Retinal pigment epithelial cell (primary cell): ENCODE results near the gene CAMKMT.

ENCODE experiments used
- DNase-seq: peaks from one replicate; pipeline ENCODE4 v3.0.0-alpha.2; 2010; ENCODE audit warnings: low read depth
- H3K4me3 ChIP-seq: 2 replicates; pipeline ENCODE4 v1.5.1; 2011; ENCODE audit warnings: mild to moderate bottlenecking, low read length, control low read depth, moderate library complexity
- TF ChIP-seq, protein P1 (sequence below): conservative IDR thresholded peaks from 2 replicates; pipeline ENCODE4 v1.5.1; 2011; ENCODE audit warnings: low read depth, low read length, control low read depth, inconsistent platforms

Gene CAMKMT

DNA sequence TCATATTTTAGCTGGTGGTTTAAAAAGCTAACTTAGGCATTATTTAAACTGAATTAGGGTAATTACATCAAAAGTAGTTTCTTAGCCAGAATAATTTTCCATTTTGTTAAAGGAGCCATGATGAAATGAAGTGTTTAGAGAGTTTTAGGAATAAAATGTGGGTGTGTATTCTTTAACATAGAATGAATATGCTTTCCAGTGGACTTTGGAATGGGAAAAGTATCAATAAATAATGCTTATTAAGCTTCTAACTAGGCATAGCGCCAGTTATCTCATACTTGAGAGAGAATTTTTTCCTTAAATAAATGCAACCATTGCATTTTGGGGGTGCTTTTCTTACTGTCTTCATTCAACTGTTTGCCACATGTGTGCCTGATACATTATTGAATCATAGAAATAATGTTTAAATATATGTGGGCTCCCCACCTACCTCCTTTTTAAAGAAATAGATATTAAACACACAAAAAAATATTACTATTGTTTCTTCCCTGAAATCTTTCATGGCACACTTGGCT lies 90.4 kb downstream of the CAMKMT start:
- DNase-seq = no peak
- TF ChIP-seq, protein P1, sequence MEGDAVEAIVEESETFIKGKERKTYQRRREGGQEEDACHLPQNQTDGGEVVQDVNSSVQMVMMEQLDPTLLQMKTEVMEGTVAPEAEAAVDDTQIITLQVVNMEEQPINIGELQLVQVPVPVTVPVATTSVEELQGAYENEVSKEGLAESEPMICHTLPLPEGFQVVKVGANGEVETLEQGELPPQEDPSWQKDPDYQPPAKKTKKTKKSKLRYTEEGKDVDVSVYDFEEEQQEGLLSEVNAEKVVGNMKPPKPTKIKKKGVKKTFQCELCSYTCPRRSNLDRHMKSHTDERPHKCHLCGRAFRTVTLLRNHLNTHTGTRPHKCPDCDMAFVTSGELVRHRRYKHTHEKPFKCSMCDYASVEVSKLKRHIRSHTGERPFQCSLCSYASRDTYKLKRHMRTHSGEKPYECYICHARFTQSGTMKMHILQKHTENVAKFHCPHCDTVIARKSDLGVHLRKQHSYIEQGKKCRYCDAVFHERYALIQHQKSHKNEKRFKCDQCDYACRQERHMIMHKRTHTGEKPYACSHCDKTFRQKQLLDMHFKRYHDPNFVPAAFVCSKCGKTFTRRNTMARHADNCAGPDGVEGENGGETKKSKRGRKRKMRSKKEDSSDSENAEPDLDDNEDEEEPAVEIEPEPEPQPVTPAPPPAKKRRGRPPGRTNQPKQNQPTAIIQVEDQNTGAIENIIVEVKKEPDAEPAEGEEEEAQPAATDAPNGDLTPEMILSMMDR = no peak
- no peak overlapping the region for H3K4me3 ChIP-seq

DNA sequence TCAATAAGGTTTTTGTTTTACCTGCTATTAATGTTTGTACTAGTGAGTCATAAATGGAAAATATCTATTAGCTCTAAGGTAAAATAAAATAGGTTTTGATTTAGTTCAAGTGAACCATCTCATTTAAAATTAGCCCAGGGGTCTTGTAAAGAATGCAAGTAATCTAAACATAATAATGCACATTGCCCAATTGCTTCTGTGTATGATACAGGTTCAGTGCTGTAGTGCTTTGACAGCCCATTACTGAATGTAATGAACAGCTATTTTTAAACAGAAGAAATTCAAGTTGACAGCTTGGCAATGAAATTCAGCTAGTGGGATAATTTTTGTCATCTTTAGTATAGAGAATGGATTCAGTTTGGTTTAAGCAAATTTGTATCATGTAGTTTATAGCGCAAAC lies 91.5 kb downstream of the CAMKMT start:
- TF ChIP-seq, protein P1 = no peak
- H3K4me3 ChIP-seq = no peak overlapping the region
- no peak for DNase-seq

DNA sequence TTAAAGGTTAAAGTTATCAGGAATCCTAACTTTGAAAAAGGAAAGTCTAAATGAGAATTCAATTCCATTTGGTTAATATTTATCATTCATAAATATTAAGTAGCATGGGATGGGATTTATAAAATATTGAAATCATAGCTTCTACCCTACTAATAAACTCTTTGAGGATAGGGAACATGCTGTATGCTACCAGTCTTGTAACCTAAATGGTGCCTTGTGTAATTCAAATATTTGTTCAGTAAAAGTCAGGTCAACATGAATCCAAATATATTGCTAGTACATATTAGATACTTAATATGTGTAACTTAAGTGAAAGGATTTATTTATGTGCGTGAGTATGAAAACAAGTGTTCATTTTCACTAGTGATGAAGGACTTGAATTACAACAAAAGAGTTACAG lies 94.1 kb downstream of the CAMKMT start:
- no peak overlapping the region for H3K4me3 ChIP-seq
- TF ChIP-seq, protein P1 = no peak
- DNase-seq = no peak

DNA sequence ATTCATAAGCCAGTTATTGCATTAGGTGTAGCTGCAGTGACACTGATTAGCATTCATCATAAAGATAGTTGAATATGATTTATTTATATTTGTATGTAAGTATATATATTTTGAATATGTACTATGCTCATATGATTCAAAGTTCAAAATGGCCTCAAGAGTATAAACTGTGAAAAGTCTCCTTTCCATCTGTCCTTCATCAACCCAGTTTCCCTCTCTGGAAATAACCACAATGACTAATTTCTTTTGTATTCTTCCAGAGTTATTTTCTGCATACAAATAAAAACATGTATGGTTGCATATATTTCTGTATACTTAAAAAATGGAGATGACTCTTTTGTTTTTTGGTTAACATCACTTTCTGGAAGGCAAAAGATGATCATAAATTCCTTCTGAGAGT lies 95.2 kb downstream of the CAMKMT start:
- H3K4me3 ChIP-seq = no peak overlapping the region
- DNase-seq = no peak
- TF ChIP-seq, protein P1 = no peak

DNA sequence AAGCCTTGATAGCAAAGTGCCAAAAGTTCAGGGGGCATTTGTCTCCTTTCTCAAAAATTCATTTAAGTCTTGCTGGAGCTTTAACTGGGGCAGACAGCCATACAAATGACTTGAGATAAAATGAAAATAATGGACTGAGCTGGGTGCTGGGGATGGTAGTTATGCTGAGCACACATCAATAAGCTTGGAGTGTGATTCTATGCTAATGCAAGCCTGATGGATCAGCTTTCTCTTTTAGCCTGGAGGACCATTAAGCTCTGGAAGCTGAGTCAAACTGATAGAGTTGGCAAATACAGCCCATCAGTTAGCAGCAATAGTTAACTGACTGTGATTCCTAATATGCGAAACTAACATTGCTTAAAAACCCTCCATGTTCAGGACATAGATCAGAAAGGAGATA lies 98.0 kb downstream of the CAMKMT start:
- TF ChIP-seq, protein P1 = no peak
- H3K4me3 ChIP-seq = no peak overlapping the region
- no peak for DNase-seq

DNA sequence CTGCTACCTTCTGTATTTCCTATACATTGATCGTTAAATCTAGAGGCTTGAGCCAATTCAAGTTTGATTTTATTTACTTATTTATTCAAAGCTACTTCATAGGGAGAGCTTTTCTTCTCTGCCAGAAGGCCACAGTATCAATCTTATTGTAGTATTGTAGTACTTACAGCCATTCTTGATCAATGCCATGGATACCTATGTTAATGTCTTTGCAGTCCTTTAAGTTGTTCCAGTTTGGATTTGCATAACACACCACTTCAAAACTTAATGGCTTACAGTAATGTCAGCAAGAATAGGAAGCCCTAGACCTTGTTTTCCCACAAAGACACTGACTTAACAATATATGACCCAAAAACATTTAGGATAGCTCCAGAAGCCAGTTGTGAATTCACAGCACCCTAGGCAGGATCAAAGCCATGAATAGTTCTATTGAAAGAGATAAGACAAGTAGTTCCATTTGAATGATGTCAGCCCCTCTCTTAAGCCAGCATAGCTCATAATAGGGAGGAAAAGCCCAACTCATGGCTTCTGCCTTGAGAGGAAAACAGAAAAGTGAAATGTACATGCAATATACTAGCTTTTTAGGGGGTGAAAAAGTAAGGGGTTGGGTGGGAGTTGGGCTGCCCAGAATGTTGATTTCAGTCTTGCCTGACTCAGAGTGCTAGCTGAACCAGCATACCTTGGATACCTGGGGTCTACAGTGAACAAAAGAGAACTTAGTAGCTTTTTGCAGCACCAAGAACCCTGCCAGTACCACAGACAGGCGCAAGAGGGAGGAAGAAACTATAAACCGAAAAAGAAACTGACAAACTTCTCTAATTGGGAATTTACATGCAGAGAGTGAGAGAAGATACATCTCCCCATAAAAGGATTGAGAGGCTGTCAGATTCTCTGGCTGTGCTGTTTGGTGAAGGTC lies 101.4 kb downstream of the CAMKMT start:
- H3K4me3 ChIP-seq = no peak overlapping the region
- no peak for DNase-seq
- TF ChIP-seq, protein P1 = no peak

DNA sequence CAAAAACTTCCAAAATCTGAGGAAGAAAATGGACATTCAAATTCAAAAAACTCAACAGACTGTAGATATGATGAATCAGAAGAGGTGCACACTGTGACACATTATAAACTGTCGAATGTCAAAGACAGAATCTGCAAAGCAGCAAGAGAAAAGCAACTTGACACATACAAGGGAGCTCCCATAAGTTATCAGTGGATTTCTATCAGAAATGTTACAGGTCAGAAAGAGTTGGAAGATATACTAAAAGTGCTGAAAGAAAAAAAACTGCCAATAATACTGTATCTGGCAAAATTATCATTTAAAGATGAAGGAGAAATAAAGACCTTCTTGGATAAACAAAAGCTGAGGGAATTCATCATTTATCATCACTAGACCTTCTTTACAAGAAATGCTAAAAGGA lies 102.7 kb downstream of the CAMKMT start:
- no peak for DNase-seq
- TF ChIP-seq, protein P1 = no peak
- H3K4me3 ChIP-seq = no peak overlapping the region
